GM18520 (cell line): Measurements from ENCODE around the gene VEGFB.
"Not testable (repeated sequence)": the region's sequence is repeated elsewhere in the genome, so short reads cannot be mapped to it uniquely, and the experiment has no call there.

Experiments used
- ATAC-seq: cut with Tn5 transposase; IDR thresholded peaks from one replicate; pipeline ENCODE4 v1.9.1; 2021; ENCODE audit not compliant: unreplicated experiment

VEGFB gene

DNA sequence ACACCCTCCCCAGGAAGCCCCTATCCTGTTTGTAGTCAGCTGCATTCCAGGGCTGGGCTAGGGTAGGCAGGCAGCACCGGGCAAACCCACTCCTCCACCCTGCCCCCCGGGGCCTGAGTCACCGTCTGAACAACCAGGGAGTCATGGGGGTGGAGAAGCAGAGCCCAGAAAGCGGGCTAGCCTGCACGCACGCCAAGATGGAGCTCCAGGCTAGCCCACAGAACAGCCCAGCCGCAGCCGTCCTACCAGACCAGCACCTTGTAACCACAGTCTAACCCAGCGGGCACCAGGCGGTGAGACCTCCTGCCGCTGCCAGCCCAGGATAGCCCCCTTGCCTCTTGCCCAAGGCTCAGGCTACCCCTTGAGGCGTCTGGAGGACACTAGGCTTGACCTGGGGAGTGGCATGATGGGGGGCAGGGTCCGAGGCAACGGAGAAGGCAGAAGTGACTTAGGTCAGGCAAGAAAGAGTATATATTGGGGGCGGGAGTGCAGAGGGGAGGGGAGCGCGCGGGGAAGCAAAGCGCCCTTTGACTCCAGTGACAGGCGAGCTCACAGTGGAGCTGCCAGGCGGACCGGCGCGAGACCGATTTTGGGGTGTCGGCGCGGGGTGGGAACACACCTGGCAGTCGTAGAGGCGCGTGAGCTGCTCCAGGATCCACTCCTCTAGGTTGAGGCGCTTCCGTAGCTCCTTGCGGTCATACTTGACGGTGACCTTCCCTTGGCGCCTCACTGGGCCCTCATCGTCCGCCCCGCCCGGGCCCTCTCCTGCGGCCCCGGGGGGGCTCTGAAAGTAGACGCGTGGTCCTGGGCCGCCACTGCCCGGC lies 11.6 kb downstream of the VEGFB start:
- ATAC-seq, result no peak

GRCh38 chr11:64246621-64246870 lies 12.2 kb downstream of the VEGFB start:
- not testable (repeated sequence) for ATAC-seq

DNA sequence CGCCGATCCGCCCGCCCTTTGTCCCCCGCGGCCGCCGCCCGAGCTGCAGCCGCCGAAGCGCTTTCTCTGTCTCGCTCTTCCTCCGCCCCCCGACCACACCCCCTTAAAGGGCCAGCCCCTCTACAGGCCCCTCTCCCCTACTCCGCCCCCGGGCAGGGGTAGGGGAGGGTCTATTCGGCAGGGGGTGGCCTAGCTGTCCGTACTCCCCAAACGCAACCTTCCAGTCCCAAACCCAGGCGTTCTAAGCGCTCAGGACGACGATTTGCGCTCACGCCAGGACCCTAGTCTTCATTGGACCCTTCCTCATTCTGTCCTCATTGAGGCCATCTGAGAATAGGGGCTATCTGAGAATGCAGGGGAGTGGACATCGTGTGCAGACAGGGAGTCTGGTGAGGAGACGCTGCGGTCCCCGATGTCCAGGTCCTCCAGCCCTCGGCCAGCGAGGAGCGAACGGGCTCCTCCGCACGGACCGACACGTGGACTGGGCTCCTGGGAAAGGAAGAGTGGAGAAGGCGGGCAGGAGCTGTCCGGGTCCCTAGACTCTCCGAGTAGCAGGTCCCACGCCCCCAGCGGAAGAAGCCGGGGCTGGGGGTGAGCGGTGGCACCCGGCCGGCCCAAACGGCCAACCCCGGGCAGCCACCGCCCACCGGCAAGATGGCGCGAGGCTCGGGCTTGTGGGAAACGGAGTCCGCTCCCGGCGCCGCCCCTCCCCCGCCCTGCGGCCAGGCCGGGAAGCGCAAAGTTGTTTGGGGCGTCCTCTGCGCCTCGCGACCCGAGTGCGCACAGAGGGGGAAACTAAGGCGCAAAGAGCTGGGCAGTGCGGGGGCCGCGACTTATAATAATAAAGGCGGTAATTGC lies 12.7 kb downstream of the VEGFB start, which contains the start of gene PPP1R14B:
TSS of gene PPP1R14B (minus strand) at position 73 of the 858 bp plus-strand sequence. CDS start 270 bp downstream, outside the sequence.
- ATAC-seq, result no peak

DNA sequence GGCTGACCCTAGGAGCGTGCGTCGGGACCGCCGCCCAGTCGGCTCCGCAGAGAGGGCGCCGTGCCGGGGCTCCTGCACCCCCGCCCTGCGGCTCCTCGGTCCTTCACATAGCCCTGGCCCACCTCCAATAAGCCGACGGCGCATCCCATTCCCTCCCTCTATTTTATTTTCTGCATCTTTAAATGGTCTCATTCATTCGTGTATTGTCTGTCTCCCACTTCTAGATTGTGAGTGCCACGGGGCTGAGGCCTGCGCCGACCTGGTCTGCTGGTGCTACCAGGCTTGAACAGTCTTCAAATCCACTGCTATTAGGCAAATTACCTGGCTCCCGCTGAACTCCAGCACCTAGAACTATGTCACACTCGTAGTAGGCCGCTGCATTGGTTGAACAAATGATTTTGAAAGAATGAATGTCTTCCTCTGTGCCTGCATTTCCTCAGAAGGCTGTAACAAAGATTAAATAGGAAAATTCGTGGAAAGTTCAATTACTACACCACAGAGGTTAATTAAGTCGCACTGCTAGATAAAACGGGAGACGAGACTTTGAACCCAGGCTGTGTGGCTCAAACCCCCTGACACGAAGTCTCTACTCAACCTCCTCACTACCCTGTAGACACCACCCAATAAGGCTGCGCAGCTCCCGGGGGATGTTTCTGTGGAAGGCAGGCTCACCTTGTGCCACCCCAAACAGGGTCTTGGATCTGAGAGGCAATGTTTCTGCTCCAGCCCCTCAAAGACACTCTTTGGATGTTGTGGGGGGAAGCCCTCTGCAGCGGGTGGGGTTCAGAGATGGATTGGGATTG lies 13.5 kb downstream of the VEGFB start:
- ATAC-seq, result no peak

DNA sequence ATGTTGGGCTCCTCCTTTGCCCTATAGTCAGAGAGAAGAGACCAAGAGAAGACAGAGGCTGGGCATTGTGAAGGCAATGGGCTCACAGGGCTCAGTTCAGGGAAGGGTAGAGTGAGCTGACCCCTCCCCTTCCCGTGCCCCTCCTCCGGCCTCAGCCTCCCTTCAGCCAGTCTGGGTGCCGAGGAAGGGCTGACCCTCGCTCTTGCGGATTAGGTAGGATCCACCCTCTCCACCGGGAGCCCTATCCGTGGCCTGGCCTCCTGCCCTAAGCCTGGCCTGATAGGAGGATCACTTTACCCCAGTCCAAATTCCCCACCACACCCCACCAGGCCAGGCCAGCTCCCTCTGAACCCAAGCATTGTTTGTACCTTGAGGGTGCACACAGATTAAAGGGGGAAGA lies 14.2 kb downstream of the VEGFB start:
- no peak for ATAC-seq

DNA sequence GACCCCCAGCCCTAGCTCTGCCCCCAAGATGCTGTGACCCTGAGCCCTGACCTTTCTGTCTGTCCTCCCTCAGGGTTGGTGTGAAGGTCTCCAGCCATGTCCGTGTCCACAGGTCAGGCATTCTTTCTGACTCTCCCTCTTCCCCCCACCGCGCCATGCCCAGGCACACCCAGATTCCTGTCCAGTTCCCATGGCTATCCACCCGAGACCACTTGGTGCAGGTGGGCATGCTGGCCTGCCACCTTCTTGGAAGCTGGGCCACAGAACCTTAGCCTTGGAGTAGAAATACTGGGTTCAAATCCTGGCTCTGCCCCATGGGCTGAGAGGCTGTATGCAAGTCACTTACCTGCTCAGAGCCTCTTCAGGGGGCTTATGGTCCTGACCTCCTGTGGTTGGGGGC lies 14.7 kb downstream of the VEGFB start:
- no peak for ATAC-seq

DNA sequence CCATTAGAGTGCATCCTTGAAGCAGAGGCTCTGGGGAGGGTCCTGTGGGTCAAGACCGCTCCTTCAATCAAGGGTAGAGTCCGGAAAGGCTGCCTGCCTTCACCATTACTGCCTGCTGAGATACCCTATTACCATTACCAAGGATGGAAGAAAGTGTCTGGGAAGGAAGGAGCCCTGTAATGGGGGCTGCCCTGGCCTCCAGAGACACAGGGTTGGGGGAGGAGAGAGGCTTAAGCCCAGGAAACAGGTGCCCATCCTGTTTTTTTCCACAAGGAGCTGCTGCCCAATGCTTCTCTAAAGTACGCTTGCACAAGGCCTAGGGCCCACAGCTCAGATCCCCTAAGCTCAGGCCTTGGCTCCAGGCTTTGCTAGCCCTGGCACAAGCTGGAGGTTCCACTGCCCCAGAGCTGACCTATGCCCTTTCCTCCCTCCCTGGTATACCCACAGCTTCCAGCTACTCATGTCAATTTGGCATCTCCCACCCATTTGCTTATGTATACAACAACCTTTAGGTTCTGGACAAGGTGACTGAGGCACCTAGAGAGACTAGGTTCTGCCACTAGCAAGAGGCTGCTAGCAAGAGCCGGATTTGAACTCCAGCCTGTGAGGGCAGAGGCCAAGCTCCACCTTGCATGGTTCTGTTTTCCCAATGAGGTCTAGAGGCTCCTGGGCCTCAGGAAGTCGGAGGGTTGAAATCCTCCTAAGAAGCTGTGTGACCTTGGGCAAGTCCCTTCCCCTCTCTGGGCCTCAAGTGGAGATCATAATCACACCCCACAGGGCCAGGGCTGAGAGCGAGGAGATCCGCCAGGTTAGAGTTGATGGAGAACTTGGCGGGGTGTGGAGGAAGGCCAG lies 15.4 kb downstream of the VEGFB start:
- ATAC-seq, result no peak

GRCh38 chr11:64250415-64251015 lies 16.1 kb downstream of the VEGFB start:
- ATAC-seq, result no peak

- ATAC-seq, result no peak
Observed at GRCh38 chr11:64251016-64251752, 16.8 kb downstream of the VEGFB start, which contains the start of gene PLCB3. Gene PLCB3 (plus strand): TSS chr11:64251530. CDS start chr11:64251650, 120 bp downstream.

DNA sequence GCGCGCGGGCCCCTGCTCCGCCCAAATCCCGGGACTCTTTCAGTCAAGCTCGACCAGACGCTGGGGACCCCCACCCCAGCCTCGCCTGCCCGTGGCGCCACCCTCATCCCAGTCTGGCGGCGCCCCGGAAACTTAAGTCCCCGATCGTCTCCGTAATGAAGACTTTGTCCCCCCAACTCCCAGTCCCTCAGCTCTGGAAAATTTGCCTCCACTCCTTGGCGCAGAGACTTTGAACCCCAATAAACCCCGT lies 17.3 kb downstream of the VEGFB start:
- no peak for ATAC-seq

GRCh38 chr11:64252003-64252872 lies 17.9 kb downstream of the VEGFB start:
- no peak for ATAC-seq

- no peak for ATAC-seq
Observed at GRCh38 chr11:64253043-64253442, 18.7 kb downstream of the VEGFB start.

- no peak for ATAC-seq
Observed at GRCh38 chr11:64253481-64253880, 19.1 kb downstream of the VEGFB start.

DNA sequence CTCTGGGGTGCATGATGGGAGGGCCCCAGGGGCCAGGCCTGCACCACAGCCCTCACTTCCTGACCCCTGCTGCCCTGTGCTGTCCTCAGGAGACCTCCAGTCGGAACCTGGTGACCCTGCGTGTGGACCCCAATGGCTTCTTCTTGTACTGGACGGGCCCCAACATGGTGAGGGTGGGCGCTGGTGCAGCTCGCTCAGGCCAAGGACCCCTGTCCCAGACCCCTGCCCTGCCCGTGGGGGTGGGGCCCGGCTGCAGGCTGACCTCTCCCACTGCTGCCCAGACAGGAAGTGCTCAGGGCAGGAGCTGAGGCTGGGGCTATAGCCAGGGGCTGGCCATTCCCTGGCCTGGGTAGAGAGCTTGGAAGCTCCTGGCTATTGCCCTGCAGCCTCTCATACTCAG lies 19.9 kb downstream of the VEGFB start:
- ATAC-seq, result no peak

- no peak for ATAC-seq
Observed at GRCh38 chr11:64255135-64256128, 21.0 kb downstream of the VEGFB start.

GRCh38 chr11:64256300-64256699 lies 21.9 kb downstream of the VEGFB start:
- no peak for ATAC-seq

GRCh38 chr11:64258356-64258755 lies 24.0 kb downstream of the VEGFB start:
- no peak for ATAC-seq
